Measurements from ENCODE around the gene CDC20. TPM values are rescaled to one million over a fixed set of nuclear protein-coding genes. Genes with fewer than 3 reads are reported as not detected.
A peak's percentile ranks its signal among the peaks of the same experiment; 100 is the strongest.

The CDC20 gene
- total RNA-seq (2014; rRNA removed; shearing (Covaris generic)), result 278 and 304 TPM in 2 replicates

DNA sequence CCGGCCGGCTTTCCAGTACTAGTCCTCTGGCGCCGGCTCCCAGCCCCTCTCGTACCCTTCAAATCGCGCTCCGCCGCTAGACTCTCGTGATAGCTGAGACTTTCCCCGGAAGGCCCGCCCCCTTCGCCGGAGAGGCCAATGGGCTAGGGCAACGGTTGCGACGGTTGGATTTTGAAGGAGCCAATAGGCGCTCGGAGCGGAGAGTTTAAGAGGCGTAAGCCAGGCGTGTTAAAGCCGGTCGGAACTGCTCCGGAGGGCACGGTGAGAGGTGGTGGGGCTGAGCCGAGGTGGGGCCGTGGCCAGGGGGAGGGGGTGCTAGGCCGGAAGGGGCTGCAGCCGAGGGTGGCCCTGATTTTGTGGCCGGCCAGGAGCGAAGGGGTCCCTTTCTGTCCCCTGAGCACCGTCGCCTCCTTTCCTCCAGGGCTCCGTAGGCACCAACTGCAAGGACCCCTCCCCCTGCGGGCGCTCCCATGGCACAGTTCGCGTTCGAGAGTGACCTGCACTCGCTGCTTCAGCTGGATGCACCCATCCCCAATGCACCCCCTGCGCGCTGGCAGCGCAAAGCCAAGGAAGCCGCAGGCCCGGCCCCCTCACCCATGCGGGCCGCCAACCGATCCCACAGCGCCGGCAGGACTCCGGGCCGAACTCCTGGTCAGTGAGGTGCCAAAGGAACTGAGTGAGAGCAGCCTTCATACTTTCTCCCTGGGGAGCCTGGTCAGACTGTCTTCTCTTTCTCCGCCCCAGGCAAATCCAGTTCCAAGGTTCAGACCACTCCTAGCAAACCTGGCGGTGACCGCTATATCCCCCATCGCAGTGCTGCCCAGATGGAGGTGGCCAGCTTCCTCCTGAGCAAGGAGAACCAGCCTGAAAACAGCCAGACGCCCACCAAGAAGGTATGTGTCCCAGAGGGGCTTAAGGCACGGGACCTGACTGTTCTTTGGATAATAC is at the start of gene CDC20:
Gene CDC20, plus strand, starts transcription at position 236 of the 948 bp plus-strand sequence. Its CDS starts 235 bp downstream, at position 471.
- DNase-seq (ENCODE audit: low spot score), result peak; percentile 99

DNA sequence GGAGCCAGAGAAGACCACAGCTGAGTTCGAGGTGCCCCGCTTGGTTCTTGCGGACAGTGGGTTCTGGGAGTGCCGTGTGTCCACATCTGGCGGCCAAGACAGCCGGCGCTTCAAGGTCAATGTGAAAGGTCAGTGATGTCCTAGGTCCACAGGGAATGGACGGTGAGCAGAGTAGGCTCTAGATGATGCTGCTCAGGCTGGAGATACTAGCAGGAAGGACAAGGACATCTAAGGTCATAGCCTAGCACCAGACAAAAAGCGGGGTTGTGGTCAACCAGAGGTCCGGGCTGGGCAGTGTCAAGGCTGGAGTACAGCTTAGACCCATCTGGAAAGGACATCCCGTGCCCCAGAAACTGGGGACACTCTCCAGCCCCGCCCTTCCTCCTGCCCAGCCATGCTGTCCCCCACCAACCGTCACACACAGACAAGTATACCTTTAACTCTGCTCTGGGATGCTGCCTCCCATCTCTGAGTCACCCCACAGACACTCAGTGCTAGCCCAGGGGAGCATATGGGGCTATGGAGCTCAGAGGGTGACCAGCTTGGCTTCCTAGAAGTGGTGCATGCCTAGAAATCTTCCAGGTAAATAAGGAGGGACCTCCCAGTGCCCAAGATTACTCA is 49.3 kb upstream of the CDC20 start:
- no peak for DNase-seq (ENCODE audit: low spot score)

DNA sequence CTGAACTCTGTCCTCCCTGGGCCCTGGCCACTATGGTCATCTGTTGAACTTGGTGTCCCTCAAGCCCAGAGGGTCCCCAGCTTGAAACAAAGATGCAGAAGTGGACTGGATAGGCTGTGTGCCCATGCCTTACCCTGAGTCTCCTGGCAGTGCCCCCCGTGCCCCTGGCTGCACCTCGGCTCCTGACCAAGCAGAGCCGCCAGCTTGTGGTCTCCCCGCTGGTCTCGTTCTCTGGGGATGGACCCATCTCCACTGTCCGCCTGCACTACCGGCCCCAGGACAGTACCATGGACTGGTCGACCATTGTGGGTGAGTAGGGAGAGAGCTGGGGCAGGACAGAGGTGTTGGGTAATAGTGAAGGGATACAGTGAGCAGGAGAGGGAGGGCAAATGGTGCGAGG is 47.3 kb upstream of the CDC20 start:
- no peak for DNase-seq (ENCODE audit: low spot score)

DNA sequence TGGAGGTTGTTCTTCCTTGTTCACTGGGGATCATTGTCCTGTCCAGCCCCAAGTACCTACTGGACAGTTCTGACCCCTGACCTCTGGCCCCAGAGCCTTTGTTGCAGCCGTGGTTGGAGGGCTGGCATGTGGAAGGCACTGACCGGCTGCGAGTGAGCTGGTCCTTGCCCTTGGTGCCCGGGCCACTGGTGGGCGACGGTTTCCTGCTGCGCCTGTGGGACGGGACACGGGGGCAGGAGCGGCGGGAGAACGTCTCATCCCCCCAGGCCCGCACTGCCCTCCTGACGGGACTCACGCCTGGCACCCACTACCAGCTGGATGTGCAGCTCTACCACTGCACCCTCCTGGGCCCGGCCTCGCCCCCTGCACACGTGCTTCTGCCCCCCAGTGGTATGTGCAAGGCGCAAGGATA is 46.6 kb upstream of the CDC20 start:
- DNase-seq (ENCODE audit: low spot score), result no peak

DNA sequence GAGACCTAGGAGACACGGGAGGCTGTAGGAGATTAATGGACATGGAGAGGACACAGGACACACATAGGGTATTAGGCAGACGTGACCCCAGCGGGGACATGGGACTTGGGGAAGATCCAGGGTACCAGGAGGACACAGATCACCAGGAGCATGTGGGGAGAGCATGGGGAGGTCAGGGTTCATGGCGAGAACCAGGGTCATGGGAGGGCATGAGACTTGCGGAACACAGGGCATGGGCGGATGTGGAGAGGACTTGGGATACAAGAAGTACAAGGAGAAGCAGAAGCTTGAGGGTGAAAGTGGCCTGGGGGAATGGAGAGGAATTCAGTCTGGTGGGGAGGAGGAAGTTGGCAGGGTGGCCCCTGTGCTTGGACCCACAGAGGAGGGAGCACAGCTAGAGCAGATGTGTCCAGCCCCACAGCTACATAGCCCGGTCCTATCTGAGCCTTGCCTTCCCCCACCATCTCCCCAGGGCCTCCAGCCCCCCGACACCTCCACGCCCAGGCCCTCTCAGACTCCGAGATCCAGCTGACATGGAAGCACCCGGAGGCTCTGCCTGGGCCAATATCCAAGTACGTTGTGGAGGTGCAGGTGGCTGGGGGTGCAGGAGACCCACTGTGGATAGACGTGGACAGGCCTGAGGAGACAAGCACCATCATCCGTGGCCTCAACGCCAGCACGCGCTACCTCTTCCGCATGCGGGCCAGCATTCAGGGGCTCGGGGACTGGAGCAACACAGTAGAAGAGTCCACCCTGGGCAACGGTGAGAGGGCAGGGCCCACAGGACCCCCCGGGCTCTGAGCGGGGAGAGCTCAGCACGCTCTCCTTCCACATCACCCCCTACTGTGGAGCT is 45.9 kb upstream of the CDC20 start:
- DNase-seq (ENCODE audit: low spot score), result no peak

DNA sequence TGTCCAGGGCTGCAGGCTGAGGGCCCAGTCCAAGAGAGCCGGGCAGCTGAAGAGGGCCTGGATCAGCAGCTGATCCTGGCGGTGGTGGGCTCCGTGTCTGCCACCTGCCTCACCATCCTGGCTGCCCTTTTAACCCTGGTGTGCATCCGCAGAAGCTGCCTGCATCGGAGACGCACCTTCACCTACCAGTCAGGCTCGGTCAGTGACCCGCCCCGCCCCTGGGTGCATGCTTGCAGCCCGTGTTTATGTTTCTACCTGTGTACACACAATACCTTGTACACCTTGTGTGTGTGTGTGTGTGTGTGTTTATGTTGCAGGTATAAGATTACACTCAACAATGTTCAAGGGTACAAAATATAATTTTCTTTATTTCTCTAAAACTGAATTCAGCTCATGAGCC is 45.0 kb upstream of the CDC20 start:
- DNase-seq (ENCODE audit: low spot score), result peak; percentile 32

DNA sequence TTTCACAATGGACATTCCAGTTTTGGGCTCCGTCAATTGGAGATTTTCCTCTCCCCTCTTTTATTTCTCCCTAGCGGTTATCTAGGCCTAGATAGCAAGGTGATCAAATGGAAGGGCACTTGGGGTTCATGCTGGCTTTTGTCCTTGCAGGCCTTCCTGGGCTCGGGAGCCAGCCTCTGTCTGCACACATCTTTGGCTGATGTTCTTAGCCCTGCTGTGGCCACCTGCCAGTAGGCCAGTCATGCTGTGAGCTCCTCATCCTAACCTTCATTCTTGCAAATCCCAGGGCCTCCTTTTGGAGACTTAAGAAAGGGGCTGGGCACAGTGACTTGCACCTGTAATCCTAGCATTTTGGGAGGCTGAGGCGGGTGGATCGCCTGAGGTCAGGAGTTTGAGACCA is 44.5 kb upstream of the CDC20 start:
- no peak for DNase-seq (ENCODE audit: low spot score)

DNA sequence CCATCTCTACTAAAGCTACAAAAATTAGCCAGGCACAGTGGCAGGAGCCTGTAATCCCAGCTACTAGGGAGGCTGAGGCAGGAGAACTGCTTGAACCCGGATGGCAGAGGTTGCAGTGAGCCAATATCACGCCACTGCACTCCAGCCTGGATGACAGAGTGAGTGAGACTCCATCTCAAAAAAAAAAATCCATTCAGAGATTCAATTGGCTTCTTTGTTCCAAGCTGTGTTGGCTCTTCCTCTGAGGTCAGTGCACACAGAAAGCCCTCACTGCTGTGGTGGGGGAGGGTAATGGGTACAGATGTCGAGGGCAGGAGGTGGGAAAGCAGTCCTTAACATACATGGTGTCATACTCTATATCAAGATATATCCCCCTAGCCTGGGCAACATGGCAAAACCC is 43.3 kb upstream of the CDC20 start:
- DNase-seq (ENCODE audit: low spot score), result no peak

DNA sequence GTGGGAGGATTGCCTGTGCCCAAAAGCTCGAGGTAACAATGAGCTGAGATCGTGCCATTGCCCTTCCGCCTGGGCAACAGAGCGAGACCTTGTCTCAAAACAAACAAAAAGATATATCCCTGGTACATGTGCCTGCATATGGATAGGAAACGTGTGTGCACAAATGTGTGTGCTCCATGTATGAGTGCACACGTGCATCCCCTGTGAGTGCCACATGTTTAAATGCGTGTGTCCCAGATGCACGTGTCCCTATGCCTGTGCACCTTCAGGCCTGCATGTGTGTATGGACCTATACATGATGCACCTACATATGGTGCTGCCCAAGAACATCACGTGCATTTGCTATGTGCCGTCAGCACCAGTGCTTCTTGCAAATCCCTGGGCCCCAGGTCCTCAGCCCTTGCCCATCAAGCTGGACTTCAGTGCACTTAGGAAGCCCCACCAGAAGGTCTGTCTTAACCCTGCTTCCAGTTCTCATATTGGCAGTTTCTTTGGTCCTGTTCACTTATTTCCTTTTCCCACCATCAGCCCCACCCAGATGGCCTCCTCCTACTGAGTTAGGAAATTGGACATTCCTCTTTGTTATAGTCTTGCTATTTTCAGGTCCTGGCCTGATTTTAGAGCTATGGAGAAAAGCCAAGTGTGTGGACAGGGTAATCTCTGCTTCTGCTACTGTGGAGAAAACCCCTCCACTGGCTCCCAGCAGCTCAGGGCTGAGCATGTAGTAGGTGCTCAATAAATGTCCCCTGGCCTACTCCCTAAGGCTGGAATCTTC is 42.6 kb upstream of the CDC20 start:
- no peak for DNase-seq (ENCODE audit: low spot score)

DNA sequence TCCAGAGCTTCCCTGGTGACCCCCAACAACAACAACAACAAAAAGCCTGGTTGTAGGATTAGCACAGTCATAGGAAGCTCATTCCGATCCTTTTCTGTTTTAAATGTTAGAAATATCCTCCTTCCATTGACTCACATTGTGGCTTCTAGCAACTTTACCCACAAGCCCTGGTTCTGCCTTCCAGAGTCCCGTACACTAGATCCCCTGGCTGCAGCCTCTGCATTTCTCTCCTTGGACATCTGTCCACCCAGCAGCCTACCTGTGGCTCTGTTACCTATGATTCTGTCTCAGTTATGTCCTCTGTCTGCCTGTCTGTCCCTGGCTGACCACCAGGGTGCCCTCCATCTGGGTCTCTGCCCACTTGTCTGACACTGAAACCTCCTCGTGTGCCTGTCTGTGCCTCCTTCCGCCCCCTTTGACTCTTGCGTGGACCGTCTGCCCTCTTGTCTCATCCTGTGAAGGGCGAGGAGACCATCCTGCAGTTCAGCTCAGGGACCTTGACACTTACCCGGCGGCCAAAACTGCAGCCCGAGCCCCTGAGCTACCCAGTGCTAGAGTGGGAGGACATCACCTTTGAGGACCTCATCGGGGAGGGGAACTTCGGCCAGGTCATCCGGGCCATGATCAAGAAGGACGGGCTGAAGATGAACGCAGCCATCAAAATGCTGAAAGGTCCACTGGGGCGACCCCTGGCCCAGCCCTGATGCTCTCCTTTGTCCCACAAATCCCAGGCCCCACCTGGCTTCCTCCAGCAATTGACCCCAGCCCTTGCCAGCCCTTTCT is 41.9 kb upstream of the CDC20 start:
- DNase-seq (ENCODE audit: low spot score), result peak; percentile 11

DNA sequence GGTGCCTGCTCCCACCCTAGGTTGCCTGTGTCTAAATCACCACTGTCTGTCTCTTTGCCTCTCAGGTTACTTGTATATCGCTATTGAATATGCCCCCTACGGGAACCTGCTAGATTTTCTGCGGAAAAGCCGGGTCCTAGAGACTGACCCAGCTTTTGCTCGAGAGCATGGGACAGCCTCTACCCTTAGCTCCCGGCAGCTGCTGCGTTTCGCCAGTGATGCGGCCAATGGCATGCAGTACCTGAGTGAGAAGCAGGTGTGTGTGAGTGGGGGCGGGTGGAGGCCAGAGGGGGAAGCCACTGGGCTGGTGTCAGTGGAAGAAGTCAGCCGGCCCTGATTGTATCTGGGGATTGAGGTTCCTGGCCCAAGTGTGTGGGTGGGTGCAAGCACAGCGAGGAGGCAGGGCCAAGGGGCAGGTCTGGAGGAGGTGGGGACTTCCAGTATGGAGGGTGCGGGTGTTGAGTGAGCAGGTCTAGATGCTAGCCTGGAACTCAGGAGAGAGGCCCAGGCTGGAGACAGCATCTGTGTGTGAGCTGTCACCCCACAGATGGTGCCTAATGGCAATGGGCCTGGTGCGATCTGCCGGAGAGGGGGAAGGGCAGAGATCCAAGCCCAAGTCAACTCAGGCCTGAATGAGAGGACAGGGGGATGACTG is 40.8 kb upstream of the CDC20 start:
- no peak for DNase-seq (ENCODE audit: low spot score)

DNA sequence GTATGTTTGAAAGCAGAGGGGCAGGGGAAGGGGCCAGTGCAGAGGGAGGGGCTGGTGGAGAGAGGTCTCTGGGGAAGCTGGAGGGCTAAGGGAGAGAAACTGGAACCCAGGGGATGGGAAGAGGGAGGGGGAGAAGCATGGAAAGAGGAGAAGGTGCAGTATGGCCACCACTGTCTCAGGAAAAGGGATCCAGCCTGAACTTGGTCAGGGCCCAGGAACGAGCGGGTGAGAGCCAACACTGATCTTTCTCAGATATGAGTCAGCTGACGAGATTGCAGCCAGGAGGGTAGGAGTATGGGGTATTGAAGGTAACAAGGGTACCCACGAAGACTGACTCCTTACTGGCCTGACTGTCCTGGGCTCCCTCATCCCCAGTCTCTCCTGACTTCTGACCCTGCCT is 40.0 kb upstream of the CDC20 start:
- no peak for DNase-seq (ENCODE audit: low spot score)

DNA sequence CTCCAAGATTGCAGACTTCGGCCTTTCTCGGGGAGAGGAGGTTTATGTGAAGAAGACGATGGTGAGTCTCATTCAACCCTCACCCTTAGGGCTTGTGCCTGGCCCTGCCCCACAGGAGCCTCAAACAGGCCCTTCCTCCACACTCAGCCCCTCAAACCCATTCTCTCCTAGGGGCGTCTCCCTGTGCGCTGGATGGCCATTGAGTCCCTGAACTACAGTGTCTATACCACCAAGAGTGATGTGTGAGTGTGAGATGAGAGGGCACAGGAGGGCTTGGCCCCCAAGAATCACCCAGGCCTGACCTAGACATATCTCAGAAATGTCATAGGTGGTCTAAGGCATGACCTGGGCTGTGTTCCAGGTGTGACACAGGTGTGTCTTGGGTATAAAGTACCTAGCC is 39.5 kb upstream of the CDC20 start:
- no peak for DNase-seq (ENCODE audit: low spot score)

DNA sequence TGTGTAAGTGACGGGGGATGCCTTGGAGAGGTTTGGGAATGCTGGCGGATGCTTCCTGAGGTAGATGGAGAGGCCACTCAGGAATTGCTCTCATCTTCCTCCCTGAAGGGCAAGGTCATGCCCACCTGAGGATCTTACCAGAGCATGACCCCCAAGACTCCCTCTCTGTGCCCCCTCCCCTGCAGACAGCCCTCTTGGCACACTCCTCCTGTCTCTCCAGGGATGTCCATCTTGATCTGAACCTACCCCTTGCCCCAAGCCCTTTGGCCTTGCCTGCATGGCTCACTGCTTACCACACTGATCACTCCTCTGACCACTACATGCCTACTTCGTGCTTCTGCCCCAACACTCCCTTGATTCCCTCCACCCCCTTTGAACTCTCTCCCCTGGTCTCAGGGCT is 39.0 kb upstream of the CDC20 start:
- no peak for DNase-seq (ENCODE audit: low spot score)

DNA sequence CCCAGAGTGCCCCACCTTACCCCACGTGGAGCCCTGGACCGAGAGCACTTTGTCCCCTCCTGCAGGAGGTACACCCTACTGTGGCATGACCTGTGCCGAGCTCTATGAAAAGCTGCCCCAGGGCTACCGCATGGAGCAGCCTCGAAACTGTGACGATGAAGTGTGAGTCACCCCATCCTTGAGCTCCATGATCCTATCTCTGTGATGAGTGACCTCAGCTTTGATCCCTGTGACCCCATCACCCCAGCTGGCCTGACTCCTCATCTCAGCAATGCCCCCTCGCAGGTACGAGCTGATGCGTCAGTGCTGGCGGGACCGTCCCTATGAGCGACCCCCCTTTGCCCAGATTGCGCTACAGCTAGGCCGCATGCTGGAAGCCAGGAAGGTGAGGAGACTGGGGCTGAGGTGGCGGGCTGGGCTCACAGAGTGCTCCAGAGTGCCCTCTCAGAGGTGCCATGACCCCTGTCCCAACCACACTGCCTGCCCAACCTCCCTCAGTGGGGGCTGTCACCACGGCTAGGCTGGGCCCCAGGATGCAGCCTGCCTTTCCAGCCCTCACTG is 37.4 kb upstream of the CDC20 start:
- no peak for DNase-seq (ENCODE audit: low spot score)

DNA sequence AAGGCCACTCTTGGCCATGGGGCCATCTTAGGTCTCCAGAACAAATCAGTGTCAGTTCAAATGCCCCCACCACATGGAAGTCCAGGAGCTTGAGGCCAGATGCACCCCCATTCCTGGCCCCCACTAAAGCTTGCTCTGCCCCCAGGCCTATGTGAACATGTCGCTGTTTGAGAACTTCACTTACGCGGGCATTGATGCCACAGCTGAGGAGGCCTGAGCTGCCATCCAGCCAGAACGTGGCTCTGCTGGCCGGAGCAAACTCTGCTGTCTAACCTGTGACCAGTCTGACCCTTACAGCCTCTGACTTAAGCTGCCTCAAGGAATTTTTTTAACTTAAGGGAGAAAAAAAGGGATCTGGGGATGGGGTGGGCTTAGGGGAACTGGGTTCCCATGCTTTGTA is 36.3 kb upstream of the CDC20 start:
- DNase-seq (ENCODE audit: low spot score), result no peak

DNA sequence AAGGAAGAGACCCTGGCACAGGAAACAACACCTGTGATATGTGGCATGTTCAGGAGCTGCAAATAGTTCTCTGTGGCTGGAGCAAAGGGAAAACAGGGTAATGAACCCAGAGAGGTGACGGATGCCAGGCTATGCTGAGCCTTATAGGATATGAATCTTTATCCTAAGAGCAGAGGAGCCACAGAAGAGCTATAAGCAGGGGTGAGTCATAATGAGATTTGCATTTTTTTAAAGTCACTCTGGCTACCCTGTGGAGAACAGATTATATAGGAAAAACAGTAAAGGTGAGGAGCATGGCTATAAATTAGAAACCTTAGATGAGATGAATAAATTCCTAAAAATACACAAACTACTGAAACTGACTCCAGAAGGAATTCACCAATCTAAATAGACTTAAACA is 34.0 kb upstream of the CDC20 start:
- DNase-seq (ENCODE audit: low spot score), result no peak

DNA sequence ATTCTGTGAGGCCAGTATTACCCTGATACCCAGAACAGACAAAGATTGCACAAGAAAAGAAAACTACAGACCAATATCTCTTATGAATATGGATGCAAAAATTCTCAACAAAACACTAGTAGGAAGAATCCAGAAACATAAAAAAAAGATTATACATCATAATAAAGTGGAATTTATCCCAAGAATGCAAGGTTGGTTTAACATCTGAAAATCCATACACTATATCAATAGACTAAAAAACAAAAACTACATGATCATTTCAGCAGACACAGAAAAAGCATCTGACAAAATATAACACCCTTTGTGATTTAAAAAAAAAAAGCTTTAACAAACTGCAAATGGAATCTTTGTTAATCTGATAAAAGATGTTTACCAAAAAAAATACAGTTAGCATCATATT is 33.4 kb upstream of the CDC20 start:
- DNase-seq (ENCODE audit: low spot score), result no peak

DNA sequence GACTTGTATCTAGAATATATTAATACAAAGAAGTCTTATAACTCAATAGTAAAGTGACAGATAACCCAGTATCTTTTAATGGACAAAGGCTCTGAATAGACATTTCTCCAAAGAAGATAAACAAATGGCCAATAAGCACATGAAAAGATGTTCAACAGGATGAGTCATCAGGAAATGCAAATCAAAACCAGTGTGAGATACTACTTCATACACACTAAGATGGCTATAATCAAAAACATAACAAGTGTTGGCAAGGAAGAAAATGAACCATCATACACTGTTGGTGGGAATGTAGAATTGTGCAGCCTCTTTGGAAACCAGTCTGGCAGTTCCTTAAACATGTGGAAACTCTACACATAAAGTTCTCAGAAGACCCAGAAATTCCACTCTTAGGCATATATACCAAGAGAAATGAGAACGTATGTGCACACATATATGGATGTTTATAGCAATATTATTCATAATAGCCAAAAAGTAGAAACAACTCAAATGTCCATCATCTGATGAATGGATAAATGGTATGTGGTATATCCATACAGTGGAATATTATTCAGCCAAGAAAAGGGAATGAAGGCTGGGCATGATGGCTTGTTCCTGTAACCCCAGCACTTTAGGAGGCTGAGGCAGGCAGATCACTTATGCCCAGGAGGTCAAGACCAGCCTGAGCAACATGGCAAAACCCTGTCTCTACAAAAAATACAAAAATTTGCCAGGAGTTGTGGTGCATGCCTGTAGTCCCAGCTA is 31.1 kb upstream of the CDC20 start:
- no peak for DNase-seq (ENCODE audit: low spot score)

All from HT-29 (cell line).